Occipital lobe (tissue), 1 donor: Measurements from ENCODE around the gene FBXO2. TPM values are rescaled to one million over a fixed set of nuclear protein-coding genes. Genes with fewer than 3 reads are reported as not detected.

Experiments
- total RNA-seq: library from RNA; depleted of rRNA; stranded (reverse); fragments of >200 nt; gene quantifications from one replicate; pipeline ENCODE4 v1.2.3, GENCODE V29; 2014

The FBXO2 gene
- total RNA-seq, 1 donor from 2014 or later: 2.7 TPM

Other genes with a start within 250 kb of the FBXO2 start
- 26.7 TPM for gene DISP3, start 175.3 kb downstream of the FBXO2 start, total RNA-seq
- gene FBXO44, start 448 bp upstream of the FBXO2 start, total RNA-seq: 30.3 TPM
- 7.6 TPM for gene FBXO6, start 9.8 kb upstream of the FBXO2 start, total RNA-seq
- 43.4 TPM for gene MAD2L2, start 26.7 kb upstream of the FBXO2 start, total RNA-seq
- gene DRAXIN, start 37.3 kb upstream of the FBXO2 start, total RNA-seq: 107 TPM
- gene AGTRAP, start 81.7 kb upstream of the FBXO2 start, total RNA-seq: 4.2 TPM
- not detected for gene C1orf167, start 107.8 kb upstream of the FBXO2 start, total RNA-seq
- 27.6 TPM for gene MTHFR, start 151.5 kb upstream of the FBXO2 start, total RNA-seq
- gene CLCN6, start 151.8 kb upstream of the FBXO2 start, total RNA-seq: 15.6 TPM
- gene NPPA, start 193.4 kb upstream of the FBXO2 start, total RNA-seq: 0.47 TPM
- gene NPPB, start 204.5 kb upstream of the FBXO2 start, total RNA-seq: 0.47 TPM